ENCODE results near the gene COQ10A. TPM values are rescaled to one million over a fixed set of nuclear protein-coding genes. Genes with fewer than 3 reads are reported as not detected.

Gene COQ10A
- total RNA-seq (2014; rRNA removed; shearing (Covaris generic)) (8.2 and 10.3 TPM in 2 replicates), polyA plus RNA-seq (2016; fragmentation: Nextera tagmentation; extraction: Ambion mirVana) (9.6 and 9.8 TPM in 2 replicates)

- Histone ChIP-seq H2AFZ (peak within 1 kb of the TSS; percentile 90), H3K27ac (peak within 1 kb of the TSS; percentile 83), H3K4me1 (ENCODE audit: insufficient read depth) (0 out of 2 replicates have a peak, but pooled peaks cover 4% of the 10 kb centered on the region), H3K9me2 (ENCODE audit: insufficient read depth) (no peaks in the 10 kb centered on the region), H3K27me3 (replicated peaks; ENCODE audit: insufficient read depth) (no peaks in the 10 kb centered on the region), H3F3A (ENCODE audit: insufficient read depth) (peaks cover 36% of the 10 kb centered on the region), H3K4me3 (peak within 1 kb of the TSS; percentile 86), H4K20me1 (ENCODE audit: insufficient read depth) (no peaks in the 10 kb centered on the region), H3K36me3 (ENCODE audit: low read depth) (peaks cover 11% of the 10 kb centered on the region), H3K4me2 (ENCODE audit: unreplicated experiment) (peak within 1 kb of the TSS; percentile 82), H3K9ac (peak within 1 kb of the TSS; percentile 85), H3K9me3 (ENCODE audit: low read depth) (no peaks in the 10 kb centered on the region), H3K79me2 (ENCODE audit: insufficient read depth) (no peaks in the 10 kb centered on the region)
- DNase-seq: peak; percentile 94
- TF ChIP-seq EZH2phosphoT487 (IDR thresholded peaks at IDR 0.05; ENCODE audit: insufficient read depth, low read depth) (no peak), EZH2 (IDR thresholded peaks at IDR 0.05; ENCODE audit: insufficient read depth, poor library complexity, severe bottlenecking) (no peak)
- in situ Hi-C loops (cut with MboI): no loop called here
- 1% methylated on average over 53 to 58 of the region's 68 CpGs for WGBS, 2 experiments (ENCODE audit: low coverage in 1 of 2, low lambda C conversion rate in 2 of 2, missing lambda C conversion rate in 2 of 2)
Observed at GRCh38 chr12:56266693-56267442, at the start of gene COQ10A. Gene COQ10A (plus strand): TSS chr12:56266942. CDS start chr12:56267119, 177 bp downstream.

GRCh38 chr12:56219840-56220239 lies 46.9 kb upstream of the COQ10A start:
- H3K4me3 ChIP-seq: peak overlapping the region; percentile 98; the same call in 1 of the 2 replicates

GRCh38 chr12:56220611-56221231 lies 46.0 kb upstream of the COQ10A start:
- TF ChIP-seq EZH2 (IDR thresholded peaks at IDR 0.05; ENCODE audit: insufficient read depth, poor library complexity, severe bottlenecking): no peak
- no peak for TF ChIP-seq EZH2phosphoT487 (IDR thresholded peaks at IDR 0.05; ENCODE audit: insufficient read depth, low read depth)
- Histone ChIP-seq H3K9me2 (ENCODE audit: insufficient read depth) (no peaks in the 10 kb centered on the region), H3K27me3 (replicated peaks; ENCODE audit: insufficient read depth) (no peaks in the 10 kb centered on the region), H3K36me3 (ENCODE audit: low read depth) (peaks cover 6% of the 10 kb centered on the region; the same call in 1 of the 2 replicates), H3F3A (ENCODE audit: insufficient read depth) (peaks cover 19% of the 10 kb centered on the region), H3K9ac (peak overlapping the region; percentile 90), H4K20me1 (ENCODE audit: insufficient read depth) (no peaks in the 10 kb centered on the region), H3K4me1 (ENCODE audit: insufficient read depth) (peaks cover 15% of the 10 kb centered on the region), H2AFZ (peak overlapping the region; percentile 83), H3K4me3 (peak overlapping the region; percentile 98), H3K4me2 (ENCODE audit: unreplicated experiment) (peak overlapping the region; percentile 90), H3K9me3 (ENCODE audit: low read depth) (no peaks in the 10 kb centered on the region), H3K79me2 (ENCODE audit: insufficient read depth) (peaks cover 54% of the 10 kb centered on the region), H3K27ac (peak overlapping the region; percentile 94)
- 4 to 5% methylated on average over 10 of the region's 10 CpGs for WGBS, 2 experiments (ENCODE audit: low coverage in 1 of 2, low lambda C conversion rate in 2 of 2, missing lambda C conversion rate in 2 of 2)
- DNase-seq: peak; percentile 66
- in situ Hi-C loops (cut with MboI): no loop called here

More at GRCh38 chr12:56219840-56220239, 46.9 kb upstream of the COQ10A start:
- H3K36me3 ChIP-seq (ENCODE audit: low read depth): peaks cover 11% of the 10 kb centered on the region
- in situ Hi-C loops (cut with MboI): no loop called here
- peak overlapping the region; percentile 90 for H3K4me2 ChIP-seq (ENCODE audit: unreplicated experiment)
- TF ChIP-seq EZH2 (IDR thresholded peaks at IDR 0.05; ENCODE audit: insufficient read depth, poor library complexity, severe bottlenecking) (no peak), EZH2phosphoT487 (IDR thresholded peaks at IDR 0.05; ENCODE audit: insufficient read depth, low read depth) (no peak)
- peaks cover 19% of the 10 kb centered on the region for H3F3A ChIP-seq (ENCODE audit: insufficient read depth)
- H3K9me3 ChIP-seq (ENCODE audit: low read depth): no peaks in the 10 kb centered on the region
- H3K79me2 ChIP-seq (ENCODE audit: insufficient read depth): peaks cover 62% of the 10 kb centered on the region
- H3K27ac ChIP-seq: no peak overlapping the region
- H4K20me1 ChIP-seq (ENCODE audit: insufficient read depth): no peaks in the 10 kb centered on the region
- no peaks in the 10 kb centered on the region for H3K27me3 ChIP-seq (replicated peaks; ENCODE audit: insufficient read depth)
- DNase-seq: no peak
- WGBS, 2 experiments (ENCODE audit: low coverage in 1 of 2, low lambda C conversion rate in 2 of 2, missing lambda C conversion rate in 2 of 2): 94 to 97% methylated on average over 9 of the region's 9 CpGs
- peaks cover 15% of the 10 kb centered on the region for H3K4me1 ChIP-seq (ENCODE audit: insufficient read depth)
- no peak overlapping the region for H3K9ac ChIP-seq
- H2AFZ ChIP-seq: no peak overlapping the region
- no peaks in the 10 kb centered on the region for H3K9me2 ChIP-seq (ENCODE audit: insufficient read depth)

GRCh38 chr12:56221232-56221756 lies 45.4 kb upstream of the COQ10A start:
- Histone ChIP-seq H4K20me1 (ENCODE audit: insufficient read depth) (no peaks in the 10 kb centered on the region), H2AFZ (peak overlapping the region; percentile 83), H3K9me2 (ENCODE audit: insufficient read depth) (no peaks in the 10 kb centered on the region), H3K9ac (peak overlapping the region; percentile 90), H3K36me3 (ENCODE audit: low read depth) (0 out of 2 replicates have a peak, but pooled peaks cover 2% of the 10 kb centered on the region), H3K4me1 (ENCODE audit: insufficient read depth) (peaks cover 15% of the 10 kb centered on the region), H3K79me2 (ENCODE audit: insufficient read depth) (peaks cover 48% of the 10 kb centered on the region), H3K27ac (peak overlapping the region; percentile 94), H3K9me3 (ENCODE audit: low read depth) (no peaks in the 10 kb centered on the region), H3F3A (ENCODE audit: insufficient read depth) (peaks cover 19% of the 10 kb centered on the region), H3K4me2 (ENCODE audit: unreplicated experiment) (peak overlapping the region; percentile 90), H3K4me3 (peak overlapping the region; percentile 98), H3K27me3 (replicated peaks; ENCODE audit: insufficient read depth) (no peaks in the 10 kb centered on the region)
- DNase-seq: peak; percentile 90
- 1 to 3% methylated on average over 17 to 21 of the region's 21 CpGs for WGBS, 2 experiments (ENCODE audit: low coverage in 1 of 2, low lambda C conversion rate in 2 of 2, missing lambda C conversion rate in 2 of 2)
- in situ Hi-C loops (cut with MboI): no loop called here
- TF ChIP-seq EZH2 (IDR thresholded peaks at IDR 0.05; ENCODE audit: insufficient read depth, poor library complexity, severe bottlenecking) (no peak), EZH2phosphoT487 (IDR thresholded peaks at IDR 0.05; ENCODE audit: insufficient read depth, low read depth) (no peak)
